ENCODE measurements around the gene C1orf87.

C1orf87 gene

DNA sequence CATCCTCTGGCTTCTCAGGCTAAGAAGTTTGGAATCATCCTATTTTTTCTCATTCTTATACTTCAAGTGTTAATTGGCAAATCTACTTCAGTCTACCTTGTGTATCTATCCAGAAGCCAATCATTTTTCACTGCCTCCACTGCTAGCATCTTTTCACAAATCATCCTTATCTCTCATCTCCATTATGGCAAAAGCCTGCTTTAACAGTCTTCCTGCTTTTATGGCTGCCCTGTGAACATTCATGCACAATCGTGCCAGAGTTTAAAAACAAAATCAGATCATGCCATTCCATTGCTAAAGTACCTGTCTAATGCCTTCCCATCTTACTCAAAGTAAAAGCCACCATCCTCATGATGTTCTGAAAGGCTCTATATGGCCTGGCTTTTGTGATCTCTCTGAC lies 127.8 kb downstream of the C1orf87 start:
- DNase-seq: no peak
